GM10248 (cell line): Measurements from ENCODE around the gene ARID3C.

Source experiments
- CTCF ChIA-PET: fragments of 300-600 bp; sonication (Branson Sonifier 250); formaldehyde crosslinking; extraction: SDS; loops from one replicate; lab custom pipeline; 2021; ENCODE audit warnings: antibody characterized with exemption; lab: Yijun Ruan, JAX
- POLR2A ChIA-PET: fragments of 350-650 bp; sonication (Branson Sonifier 250); formaldehyde crosslinking; extraction: SDS; loops from one replicate; lab custom pipeline; 2020; ENCODE audit warnings: antibody characterized with exemption; lab: Yijun Ruan, JAX
- DNase-seq: peaks from one replicate; pipeline ENCODE4 v3.0.0; 2012; ENCODE audit errors: extremely low spot score
- CTCF ChIP-seq: IDR thresholded peaks from 2 replicates; pipeline ENCODE4 v1.5.1; 2012; ENCODE audit warnings: mild to moderate bottlenecking, low read depth; ENCODE audit errors: extremely low read depth, missing control alignments, control extremely low read depth

ARID3C gene

GRCh38 chr9:34574571-34574970 lies 54.3 kb downstream of the ARID3C start:
- ChIA-PET POLR2A (no interaction called here), CTCF (interaction anchor here (0.9 to 3.7 kb wide), 2 partner anchors 17 to 29 kb away, joined by 3 to 15 read pairs; no protein-coding TSS in a partner anchor)
- TF ChIP-seq CTCF = no peak

GRCh38 chr9:34573599-34574325 lies 55.1 kb downstream of the ARID3C start:
- TF ChIP-seq CTCF = no peak
- ChIA-PET CTCF (interaction anchor here (0.9 to 3.7 kb wide), 2 partner anchors 18 to 30 kb away, joined by 3 to 15 read pairs; no protein-coding TSS in a partner anchor), POLR2A (no interaction called here)
- no peak for DNase-seq

More at GRCh38 chr9:34574571-34574970, 54.3 kb downstream of the ARID3C start:
- DNase-seq = no peak

- ChIA-PET POLR2A (no interaction called here), CTCF (no interaction called here)
- TF ChIP-seq CTCF = no peak
- no peak for DNase-seq
Measured at GRCh38 chr9:34572628-34573027, 56.2 kb downstream of the ARID3C start.

GRCh38 chr9:34572092-34572491 lies 56.8 kb downstream of the ARID3C start:
- no peak for TF ChIP-seq CTCF
- no peak for DNase-seq
- ChIA-PET CTCF (interaction anchor here (2.1 to 2.2 kb wide), 2 partner anchors 10 to 24 kb away, joined by 8 to 9 read pairs; no protein-coding TSS in a partner anchor), POLR2A (no interaction called here)

- DNase-seq = no peak
- CTCF ChIA-PET = interaction anchor here (1.3 to 2.2 kb wide), 4 partner anchors 9 to 32 kb away, joined by 5 to 9 read pairs (median 8); no protein-coding TSS in a partner anchor
- POLR2A ChIA-PET = no interaction called here
- no peak for TF ChIP-seq CTCF
Measured at GRCh38 chr9:34571481-34571810, 57.4 kb downstream of the ARID3C start.
